ENCODE measurements around the gene CCDC157.

- no peak for TF ChIP-seq GABPA (IDR thresholded peaks at IDR 0.05; ENCODE audit: low read depth)
- no peak for TF ChIP-seq IRF3 (IDR thresholded peaks at IDR 0.05; ENCODE audit: low read depth, low read length)
- no peak for TF ChIP-seq REST (IDR thresholded peaks at IDR 0.05; ENCODE audit: low read depth, low read length)
- TF ChIP-seq USF2 (IDR thresholded peaks at IDR 0.05; ENCODE audit: borderline replicate concordance, low read depth, low read length) = no peak
- TF ChIP-seq SMC3 (IDR thresholded peaks at IDR 0.05; ENCODE audit: low read depth, low read length) = no peak
- TF ChIP-seq RAD21 (IDR thresholded peaks at IDR 0.05; ENCODE audit: low read length) = no peak
- TF ChIP-seq CTCF (IDR thresholded peaks at IDR 0.05) = no peak
- no peak for TF ChIP-seq ZBTB33 (IDR thresholded peaks at IDR 0.05; ENCODE audit: borderline replicate concordance, low read depth)
- TF ChIP-seq POLR2AphosphoS5 (IDR thresholded peaks at IDR 0.05; ENCODE audit: low read depth, low read length) = no peak
- no peak for TF ChIP-seq ELF1 (IDR thresholded peaks at IDR 0.05)
- TF ChIP-seq JUND (IDR thresholded peaks at IDR 0.05) = no peak
- TF ChIP-seq RFX5 (IDR thresholded peaks at IDR 0.05; ENCODE audit: low read length) = no peak
- TF ChIP-seq TCF12 (IDR thresholded peaks at IDR 0.05) = no peak
- TF ChIP-seq EZH2phosphoT487 (IDR thresholded peaks at IDR 0.05; ENCODE audit: borderline replicate concordance, low read depth) = no peak
Observed at GRCh38 chr22:30411780-30412179, 55.0 kb downstream of the CCDC157 start.
